ENCODE results near the gene EME2.

DNA sequence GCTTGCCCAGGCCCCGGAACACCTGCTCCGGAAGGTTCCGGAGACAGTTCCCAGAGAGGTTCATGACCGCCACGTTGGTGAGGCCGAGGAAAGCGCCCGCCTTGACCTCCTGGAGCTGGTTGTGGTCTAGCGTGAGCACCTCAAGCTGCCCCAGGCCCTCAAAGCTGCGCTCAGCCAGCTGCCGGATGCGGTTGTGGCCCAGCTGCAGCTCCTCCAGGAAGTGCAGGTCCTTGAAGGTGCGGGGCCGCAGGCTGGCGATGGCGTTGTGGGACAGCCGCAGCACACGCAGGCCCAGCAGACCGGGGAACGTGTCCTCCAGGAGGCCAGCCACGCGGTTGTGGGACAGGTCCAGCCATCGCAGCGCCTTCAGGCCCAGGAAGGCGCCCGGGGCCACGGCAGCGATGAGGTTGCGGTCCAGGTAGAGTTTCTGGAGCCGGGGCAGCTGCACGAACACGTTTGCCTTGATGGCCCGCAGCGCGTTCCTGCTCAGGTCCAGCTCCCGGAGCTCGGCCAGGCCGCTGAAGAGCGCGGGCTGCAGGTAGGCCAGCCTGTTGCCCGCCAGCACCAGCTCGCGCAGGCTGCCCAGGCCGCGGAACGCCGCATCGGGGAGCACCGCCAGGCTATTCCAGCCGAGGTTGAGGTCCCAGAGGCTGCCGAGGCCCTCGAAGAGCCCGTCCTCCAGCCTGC, 18.8 kb downstream of the EME2 start:
- TF ChIP-seq, protein P1, sequence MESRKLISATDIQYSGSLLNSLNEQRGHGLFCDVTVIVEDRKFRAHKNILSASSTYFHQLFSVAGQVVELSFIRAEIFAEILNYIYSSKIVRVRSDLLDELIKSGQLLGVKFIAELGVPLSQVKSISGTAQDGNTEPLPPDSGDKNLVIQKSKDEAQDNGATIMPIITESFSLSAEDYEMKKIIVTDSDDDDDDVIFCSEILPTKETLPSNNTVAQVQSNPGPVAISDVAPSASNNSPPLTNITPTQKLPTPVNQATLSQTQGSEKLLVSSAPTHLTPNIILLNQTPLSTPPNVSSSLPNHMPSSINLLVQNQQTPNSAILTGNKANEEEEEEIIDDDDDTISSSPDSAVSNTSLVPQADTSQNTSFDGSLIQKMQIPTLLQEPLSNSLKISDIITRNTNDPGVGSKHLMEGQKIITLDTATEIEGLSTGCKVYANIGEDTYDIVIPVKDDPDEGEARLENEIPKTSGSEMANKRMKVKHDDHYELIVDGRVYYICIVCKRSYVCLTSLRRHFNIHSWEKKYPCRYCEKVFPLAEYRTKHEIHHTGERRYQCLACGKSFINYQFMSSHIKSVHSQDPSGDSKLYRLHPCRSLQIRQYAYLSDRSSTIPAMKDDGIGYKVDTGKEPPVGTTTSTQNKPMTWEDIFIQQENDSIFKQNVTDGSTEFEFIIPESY (IDR thresholded peaks at IDR 0.05): no peak
- TF ChIP-seq, protein P2, sequence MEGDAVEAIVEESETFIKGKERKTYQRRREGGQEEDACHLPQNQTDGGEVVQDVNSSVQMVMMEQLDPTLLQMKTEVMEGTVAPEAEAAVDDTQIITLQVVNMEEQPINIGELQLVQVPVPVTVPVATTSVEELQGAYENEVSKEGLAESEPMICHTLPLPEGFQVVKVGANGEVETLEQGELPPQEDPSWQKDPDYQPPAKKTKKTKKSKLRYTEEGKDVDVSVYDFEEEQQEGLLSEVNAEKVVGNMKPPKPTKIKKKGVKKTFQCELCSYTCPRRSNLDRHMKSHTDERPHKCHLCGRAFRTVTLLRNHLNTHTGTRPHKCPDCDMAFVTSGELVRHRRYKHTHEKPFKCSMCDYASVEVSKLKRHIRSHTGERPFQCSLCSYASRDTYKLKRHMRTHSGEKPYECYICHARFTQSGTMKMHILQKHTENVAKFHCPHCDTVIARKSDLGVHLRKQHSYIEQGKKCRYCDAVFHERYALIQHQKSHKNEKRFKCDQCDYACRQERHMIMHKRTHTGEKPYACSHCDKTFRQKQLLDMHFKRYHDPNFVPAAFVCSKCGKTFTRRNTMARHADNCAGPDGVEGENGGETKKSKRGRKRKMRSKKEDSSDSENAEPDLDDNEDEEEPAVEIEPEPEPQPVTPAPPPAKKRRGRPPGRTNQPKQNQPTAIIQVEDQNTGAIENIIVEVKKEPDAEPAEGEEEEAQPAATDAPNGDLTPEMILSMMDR (IDR thresholded peaks at IDR 0.05; ENCODE audit: low read depth, low read length, missing input control): no peak
- TF ChIP-seq, protein P3, sequence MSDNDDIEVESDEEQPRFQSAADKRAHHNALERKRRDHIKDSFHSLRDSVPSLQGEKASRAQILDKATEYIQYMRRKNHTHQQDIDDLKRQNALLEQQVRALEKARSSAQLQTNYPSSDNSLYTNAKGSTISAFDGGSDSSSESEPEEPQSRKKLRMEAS (IDR thresholded peaks at IDR 0.05): no peak
- TF ChIP-seq, protein P4, sequence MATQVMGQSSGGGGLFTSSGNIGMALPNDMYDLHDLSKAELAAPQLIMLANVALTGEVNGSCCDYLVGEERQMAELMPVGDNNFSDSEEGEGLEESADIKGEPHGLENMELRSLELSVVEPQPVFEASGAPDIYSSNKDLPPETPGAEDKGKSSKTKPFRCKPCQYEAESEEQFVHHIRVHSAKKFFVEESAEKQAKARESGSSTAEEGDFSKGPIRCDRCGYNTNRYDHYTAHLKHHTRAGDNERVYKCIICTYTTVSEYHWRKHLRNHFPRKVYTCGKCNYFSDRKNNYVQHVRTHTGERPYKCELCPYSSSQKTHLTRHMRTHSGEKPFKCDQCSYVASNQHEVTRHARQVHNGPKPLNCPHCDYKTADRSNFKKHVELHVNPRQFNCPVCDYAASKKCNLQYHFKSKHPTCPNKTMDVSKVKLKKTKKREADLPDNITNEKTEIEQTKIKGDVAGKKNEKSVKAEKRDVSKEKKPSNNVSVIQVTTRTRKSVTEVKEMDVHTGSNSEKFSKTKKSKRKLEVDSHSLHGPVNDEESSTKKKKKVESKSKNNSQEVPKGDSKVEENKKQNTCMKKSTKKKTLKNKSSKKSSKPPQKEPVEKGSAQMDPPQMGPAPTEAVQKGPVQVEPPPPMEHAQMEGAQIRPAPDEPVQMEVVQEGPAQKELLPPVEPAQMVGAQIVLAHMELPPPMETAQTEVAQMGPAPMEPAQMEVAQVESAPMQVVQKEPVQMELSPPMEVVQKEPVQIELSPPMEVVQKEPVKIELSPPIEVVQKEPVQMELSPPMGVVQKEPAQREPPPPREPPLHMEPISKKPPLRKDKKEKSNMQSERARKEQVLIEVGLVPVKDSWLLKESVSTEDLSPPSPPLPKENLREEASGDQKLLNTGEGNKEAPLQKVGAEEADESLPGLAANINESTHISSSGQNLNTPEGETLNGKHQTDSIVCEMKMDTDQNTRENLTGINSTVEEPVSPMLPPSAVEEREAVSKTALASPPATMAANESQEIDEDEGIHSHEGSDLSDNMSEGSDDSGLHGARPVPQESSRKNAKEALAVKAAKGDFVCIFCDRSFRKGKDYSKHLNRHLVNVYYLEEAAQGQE (IDR thresholded peaks at IDR 0.05): no peak
- TF ChIP-seq TAF1 (conservative IDR thresholded peaks at IDR 0.05) (no peak), SP1 (IDR thresholded peaks at IDR 0.05) (no peak), RAD21 (IDR thresholded peaks at IDR 0.05) (no peak), GABPA (IDR thresholded peaks at IDR 0.05 in 1 of 2, conservative IDR thresholded peaks at IDR 0.05 in 1 of 2) (no peak)

All from liver (tissue), 3 donors.